GM12873 (cell line): ENCODE results near the gene GALNT12.

Experiments used
- CTCF ChIP-seq: IDR thresholded peaks from 2 replicates; pipeline ENCODE4 v1.5.1; 2012; ENCODE audit warnings: low read depth, mild to moderate bottlenecking, moderate library complexity, low read length, control low read depth; ENCODE audit not compliant: insufficient read depth; ENCODE audit errors: missing control alignments

GALNT12 gene

DNA sequence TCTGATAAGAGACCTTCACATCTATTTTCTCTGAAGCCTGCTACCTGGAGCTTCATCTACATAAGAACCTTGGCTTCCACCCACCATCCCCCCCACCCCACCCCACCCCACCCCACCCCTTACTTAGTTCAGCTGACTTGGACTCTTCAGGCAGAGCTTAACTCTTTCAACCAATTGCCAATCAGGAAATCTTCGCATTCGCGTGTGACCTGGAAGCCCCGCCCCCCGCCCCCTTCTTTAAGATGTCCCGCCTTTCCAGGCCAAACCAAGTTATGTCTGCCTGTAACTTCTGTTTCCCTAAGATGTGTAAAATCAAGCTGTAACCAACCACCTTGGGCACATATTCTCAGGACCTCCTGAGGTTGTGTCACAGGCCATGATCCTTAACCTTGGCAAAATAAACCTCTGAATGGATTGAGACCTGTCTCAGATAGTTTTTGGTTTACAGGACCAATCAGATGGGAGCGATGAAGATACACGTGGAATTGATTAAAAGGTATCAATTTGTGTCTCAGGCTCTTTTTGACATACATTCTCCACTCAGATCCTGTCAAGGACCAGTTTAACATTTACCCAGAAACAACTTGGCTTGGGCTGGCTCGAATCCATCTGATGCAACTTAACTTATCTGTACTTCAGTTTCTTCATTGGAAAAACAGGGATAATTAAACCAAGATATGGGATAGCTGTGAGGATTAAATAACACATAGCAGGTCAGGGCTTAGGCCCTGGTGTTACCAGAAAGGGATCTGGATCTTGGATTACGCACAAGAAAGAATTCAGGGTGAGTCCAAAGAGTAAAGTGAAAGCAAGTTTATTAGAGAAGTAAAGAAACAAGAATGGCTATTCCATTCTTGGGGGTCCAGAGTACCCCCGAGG, 43.6 kb downstream of the GALNT12 start:
- no peak for TF ChIP-seq CTCF

DNA sequence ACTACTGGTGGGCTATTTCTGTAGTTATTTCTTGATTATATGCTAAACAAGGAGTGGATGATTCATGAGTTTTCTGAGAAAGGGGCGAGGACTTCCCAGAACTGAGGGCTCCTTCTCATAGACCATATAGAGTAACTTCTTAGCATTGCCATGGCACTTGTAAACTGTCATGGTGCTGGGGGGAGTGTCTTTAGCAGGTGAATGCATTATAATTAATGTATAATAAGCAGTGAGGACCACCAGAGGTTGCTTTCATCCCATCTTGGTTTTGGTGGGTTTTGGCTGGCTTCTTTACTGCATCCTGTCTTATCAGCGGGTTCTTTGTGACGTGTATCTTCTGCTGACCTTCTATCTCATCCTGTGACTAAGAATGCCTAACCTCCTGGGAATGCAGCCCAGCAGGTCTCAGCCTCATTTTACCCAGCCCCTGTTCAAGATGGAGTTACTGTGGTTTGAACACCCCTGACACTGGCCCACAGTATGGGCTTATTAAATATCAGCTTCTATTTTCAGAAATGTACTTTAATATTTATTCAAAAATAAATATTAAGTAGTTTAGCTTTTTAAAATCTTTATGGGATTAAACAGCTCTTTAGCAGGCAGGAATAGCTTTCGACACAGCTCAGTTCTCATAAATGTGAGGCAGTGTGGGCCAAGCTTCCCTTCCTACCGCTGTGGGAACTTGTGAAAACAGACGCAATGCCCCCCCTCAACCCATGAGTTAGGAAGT, 44.4 kb downstream of the GALNT12 start:
- TF ChIP-seq CTCF = no peak

DNA sequence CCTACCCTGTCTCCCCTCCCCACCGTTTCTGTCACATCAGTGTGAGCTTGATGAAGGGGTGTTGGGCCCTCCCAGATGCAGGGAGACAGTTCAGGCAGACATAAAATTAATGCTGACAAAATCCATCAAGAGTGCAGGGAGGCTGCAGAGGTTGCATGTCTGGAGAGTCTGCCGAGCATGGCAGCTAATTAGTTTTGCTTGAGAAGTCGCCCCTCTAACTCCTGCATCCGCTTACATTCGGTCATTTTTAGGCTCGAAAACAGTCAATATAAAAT, 44.9 kb downstream of the GALNT12 start:
- no peak for TF ChIP-seq CTCF

GRCh38 chr9:98852961-98853360, 45.5 kb downstream of the GALNT12 start:
- TF ChIP-seq CTCF = no peak

- no peak for TF ChIP-seq CTCF
These were observed 46.8 kb downstream of the GALNT12 start for GRCh38 chr9:98854266-98854665.

DNA sequence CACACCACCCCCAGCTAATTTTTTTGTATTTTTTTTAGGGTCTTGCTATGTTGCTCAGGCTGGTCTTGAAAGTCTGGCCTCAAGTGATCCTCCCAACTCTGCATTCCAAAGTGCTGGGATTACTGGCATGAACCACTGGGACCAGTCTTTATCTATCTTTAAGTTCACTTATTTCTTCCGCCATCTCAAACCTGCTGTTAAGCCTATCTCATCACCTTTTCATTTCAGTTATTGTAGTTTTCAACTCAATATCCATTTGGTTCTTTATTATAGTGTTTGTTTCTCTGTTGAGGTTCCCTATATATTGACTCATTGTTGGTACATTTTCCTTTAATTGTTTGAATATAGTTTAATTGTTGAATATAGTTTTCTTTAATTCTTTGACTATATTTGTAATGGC, 48.1 kb downstream of the GALNT12 start:
- TF ChIP-seq CTCF = no peak

- no peak for TF ChIP-seq CTCF
These were observed 49.5 kb downstream of the GALNT12 start for GRCh38 chr9:98856982-98857381.
